Activated T-helper 17 cell treated with anti-CD3 and anti-CD28 coated beads, Interleukin-2, amount 50 U/mL, for 72 hours (primary cell): ENCODE measurements around the gene AURKB. TPM values are rescaled to one million over a fixed set of nuclear protein-coding genes. Genes with fewer than 3 reads are reported as not detected.

Experiments used
- ATAC-seq: fragments of 150-1000 bp; cut with Tn5 transposase; replicated peaks from 2 replicates; pipeline ENCODE4 v1.10.0; 2021; ENCODE audit warnings: mild to moderate bottlenecking, moderate library complexity
- H3K27ac Mint-ChIP-seq: one replicate; pipeline ENCODE4 v1.8.0; 2022; ENCODE audit warnings: mixed read lengths
- H3K27me3 Mint-ChIP-seq: one replicate; pipeline ENCODE4 v1.8.0; 2022; ENCODE audit warnings: mixed read lengths
- H3K36me3 Mint-ChIP-seq: one replicate; pipeline ENCODE4 v1.8.0; 2022; ENCODE audit warnings: low read depth, mild to moderate bottlenecking, mixed read lengths
- H3K4me1 Mint-ChIP-seq: one replicate; pipeline ENCODE4 v1.8.0; 2022; ENCODE audit warnings: mixed read lengths
- H3K4me3 Mint-ChIP-seq: one replicate; pipeline ENCODE4 v1.8.0; 2022; ENCODE audit warnings: mild to moderate bottlenecking, mixed read lengths
- H3K9me3 Mint-ChIP-seq: one replicate; pipeline ENCODE4 v1.8.0; 2022; ENCODE audit warnings: mixed read lengths
- total RNA-seq, 2 donors: library from RNA; stranded (reverse); gene quantifications; one replicate each; pipeline ENCODE4 v1.2.3, GENCODE V29; 2022

The AURKB gene
- total RNA-seq, 2 donors from 2014 or later: 158 to 161 TPM

- Mint-ChIP-seq H3K27ac (peak overlapping the region; percentile 90), H3K36me3 (peaks cover 47% of the 10 kb centered on the region), H3K4me3 (peak overlapping the region; percentile 84), H3K4me1 (peaks cover 31% of the 10 kb centered on the region), H3K27me3 (no peaks in the 10 kb centered on the region), H3K9me3 (no peaks in the 10 kb centered on the region)
- ATAC-seq: peak; percentile 6
Observed at GRCh38 chr17:8162997-8163977, 47.1 kb downstream of the AURKB start.

GRCh38 chr17:8162233-8162996 lies 48.0 kb downstream of the AURKB start, which contains the start of gene VAMP2:
Gene VAMP2, minus strand, starts transcription at chr17:8162948. Its CDS starts 69 bp downstream, at chr17:8162879.
- ATAC-seq: peak; percentile 59
- Mint-ChIP-seq H3K9me3 (no peaks in the 10 kb centered on the region), H3K27ac (peak within 1 kb of the TSS; percentile 90), H3K4me1 (peaks cover 31% of the 10 kb centered on the region), H3K4me3 (peak within 1 kb of the TSS; percentile 94), H3K36me3 (peaks cover 51% of the 10 kb centered on the region), H3K27me3 (no peaks in the 10 kb centered on the region)

DNA sequence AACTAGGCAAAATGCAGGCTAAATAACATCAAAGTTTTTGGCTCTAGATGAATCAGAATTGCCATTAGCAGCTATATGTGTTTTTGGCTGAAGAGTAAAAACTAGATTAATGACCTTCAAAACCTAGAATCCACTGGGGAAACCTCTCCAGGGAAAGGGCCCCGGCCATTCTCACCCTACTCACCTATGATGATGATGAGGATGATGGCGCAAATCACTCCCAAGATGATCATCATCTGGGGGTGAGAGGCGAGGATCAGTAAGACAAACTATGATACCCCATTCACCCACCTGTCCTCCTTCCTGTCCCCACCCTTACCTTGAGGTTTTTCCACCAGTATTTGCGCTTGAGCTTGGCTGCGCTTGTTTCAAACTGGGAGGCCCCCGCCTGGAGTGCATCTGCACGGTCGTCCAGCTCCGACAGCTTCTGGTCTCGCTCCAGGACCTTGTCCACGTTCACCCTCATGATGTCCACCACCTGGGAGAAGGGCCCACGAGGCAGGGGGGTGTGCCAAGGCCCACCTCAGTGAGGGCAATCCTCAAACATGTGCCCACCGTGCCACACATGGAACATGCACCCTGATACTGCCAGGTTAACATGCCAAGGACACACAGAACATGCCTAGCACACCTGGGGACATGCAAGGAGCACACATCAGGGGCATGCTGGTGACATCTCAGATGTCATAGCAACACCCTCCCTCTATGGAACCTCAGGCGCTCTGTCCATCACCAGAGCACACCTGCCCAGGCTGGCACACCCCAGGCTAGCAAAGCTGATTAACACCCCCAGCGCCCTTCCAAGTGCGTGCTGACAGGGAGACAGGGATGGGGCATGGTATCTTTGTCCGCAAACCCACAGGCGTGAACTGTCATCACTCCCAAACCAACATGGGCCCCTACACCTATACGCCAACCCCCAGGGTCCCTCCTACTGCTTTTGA lies 48.8 kb downstream of the AURKB start:
- Mint-ChIP-seq H3K27me3 (no peaks in the 10 kb centered on the region), H3K4me1 (peaks cover 31% of the 10 kb centered on the region), H3K36me3 (peaks cover 51% of the 10 kb centered on the region), H3K27ac (peak overlapping the region; percentile 79), H3K9me3 (no peaks in the 10 kb centered on the region), H3K4me3 (peak overlapping the region; percentile 94)
- no peak for ATAC-seq

- Mint-ChIP-seq H3K27me3 (no peaks in the 10 kb centered on the region), H3K4me3 (peak overlapping the region; percentile 94), H3K36me3 (peaks cover 51% of the 10 kb centered on the region), H3K4me1 (peaks cover 31% of the 10 kb centered on the region), H3K9me3 (no peaks in the 10 kb centered on the region), H3K27ac (peak overlapping the region; percentile 79)
- ATAC-seq: no peak
Observed at GRCh38 chr17:8160741-8161221, 49.6 kb downstream of the AURKB start.

- Mint-ChIP-seq H3K36me3 (peaks cover 51% of the 10 kb centered on the region), H3K4me1 (peaks cover 35% of the 10 kb centered on the region), H3K9me3 (no peaks in the 10 kb centered on the region), H3K27me3 (no peaks in the 10 kb centered on the region), H3K27ac (peak overlapping the region; percentile 79), H3K4me3 (peak overlapping the region; percentile 94)
- ATAC-seq: no peak
Observed at GRCh38 chr17:8160224-8160577, 50.2 kb downstream of the AURKB start.

- no peak for ATAC-seq
- peak overlapping the region; percentile 94 for H3K4me3 Mint-ChIP-seq
- H3K4me1 Mint-ChIP-seq: peaks cover 37% of the 10 kb centered on the region
- peaks cover 51% of the 10 kb centered on the region for H3K36me3 Mint-ChIP-seq
- no peaks in the 10 kb centered on the region for H3K27me3 Mint-ChIP-seq
- peak overlapping the region; percentile 79 for H3K27ac Mint-ChIP-seq
- no peaks in the 10 kb centered on the region for H3K9me3 Mint-ChIP-seq
Observed at GRCh38 chr17:8159459-8160223, 50.7 kb downstream of the AURKB start.

DNA sequence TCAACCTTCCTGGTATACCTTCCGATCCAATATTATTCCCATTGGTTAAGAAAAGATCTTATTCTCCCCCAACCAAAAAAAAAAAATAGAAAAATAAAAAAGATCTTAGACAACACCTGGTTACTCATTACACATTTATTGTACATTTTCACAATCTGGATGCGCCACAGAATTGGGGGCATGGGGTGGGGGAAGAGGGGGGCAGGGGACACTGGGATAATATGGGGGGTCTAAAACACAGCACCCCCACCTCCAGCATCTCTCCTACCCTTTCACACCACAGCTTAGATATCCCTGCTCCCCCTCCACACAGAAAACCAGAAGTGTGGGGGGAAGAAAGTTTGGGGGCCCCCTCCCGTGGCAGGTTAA lies 51.4 kb downstream of the AURKB start:
- H3K4me1 Mint-ChIP-seq: peaks cover 39% of the 10 kb centered on the region

GRCh38 chr17:8158267-8159031 lies 51.9 kb downstream of the AURKB start:
- H3K4me1 Mint-ChIP-seq: peaks cover 45% of the 10 kb centered on the region
- H3K9me3 Mint-ChIP-seq: no peaks in the 10 kb centered on the region
- peak overlapping the region; percentile 86 for H3K27ac Mint-ChIP-seq
- H3K36me3 Mint-ChIP-seq: peaks cover 51% of the 10 kb centered on the region
- peak; percentile 12 for ATAC-seq
- no peaks in the 10 kb centered on the region for H3K27me3 Mint-ChIP-seq
- peak overlapping the region; percentile 94 for H3K4me3 Mint-ChIP-seq

More for the DNA sequence above, 51.4 kb downstream of the AURKB start:
- no peaks in the 10 kb centered on the region for H3K9me3 Mint-ChIP-seq
- peak overlapping the region; percentile 94 for H3K4me3 Mint-ChIP-seq
- ATAC-seq: no peak
- no peaks in the 10 kb centered on the region for H3K27me3 Mint-ChIP-seq
- H3K36me3 Mint-ChIP-seq: peaks cover 51% of the 10 kb centered on the region
- H3K27ac Mint-ChIP-seq: peak overlapping the region; percentile 86

- Mint-ChIP-seq H3K27me3 (no peaks in the 10 kb centered on the region), H3K36me3 (peaks cover 35% of the 10 kb centered on the region), H3K4me3 (no peak overlapping the region), H3K27ac (no peak overlapping the region), H3K4me1 (peaks cover 51% of the 10 kb centered on the region), H3K9me3 (no peaks in the 10 kb centered on the region)
- ATAC-seq: peak; percentile 76
Observed at GRCh38 chr17:8156246-8156992, 54.0 kb downstream of the AURKB start.

DNA sequence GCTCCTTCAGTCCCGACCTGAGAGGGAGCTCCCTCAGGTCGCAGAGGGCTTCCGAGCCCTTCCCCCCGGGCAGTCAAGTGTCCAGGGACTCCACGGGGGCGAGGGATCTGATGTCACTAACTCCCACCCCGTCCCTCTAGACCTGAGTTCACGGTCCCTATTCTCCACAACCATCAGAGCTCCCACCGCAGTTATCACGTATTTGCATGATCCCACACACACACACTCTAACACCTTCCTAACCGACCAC lies 54.5 kb downstream of the AURKB start:
- no peaks in the 10 kb centered on the region for H3K9me3 Mint-ChIP-seq
- H3K27ac Mint-ChIP-seq: no peak overlapping the region

GRCh38 chr17:8155231-8155995 lies 55.0 kb downstream of the AURKB start:
- Mint-ChIP-seq H3K36me3 (peaks cover 25% of the 10 kb centered on the region), H3K4me1 (peaks cover 43% of the 10 kb centered on the region), H3K4me3 (no peak overlapping the region), H3K27me3 (no peaks in the 10 kb centered on the region), H3K9me3 (no peaks in the 10 kb centered on the region), H3K27ac (no peak overlapping the region)
- no peak for ATAC-seq

More for the DNA sequence above, 54.5 kb downstream of the AURKB start:
- Mint-ChIP-seq H3K36me3 (peaks cover 30% of the 10 kb centered on the region), H3K27me3 (no peaks in the 10 kb centered on the region), H3K4me3 (no peak overlapping the region), H3K4me1 (peaks cover 47% of the 10 kb centered on the region)
- no peak for ATAC-seq
